ENCODE data around the gene PANK4. TPM values are rescaled to one million over a fixed set of nuclear protein-coding genes. Genes with fewer than 3 reads are reported as not detected.

The PANK4 gene
- 27.0 and 31.7 TPM in 2 replicates for total RNA-seq (2022)
- Bru-seq, nascent RNA: percentile 57 among the genes with signal in this experiment
- BruChase-seq, experiment 1, labeled RNA remaining after a 2-hour chase: percentile 61 among the genes with signal in this experiment
- BruChase-seq, experiment 2, labeled RNA remaining after a 6-hour chase: percentile 60 among the genes with signal in this experiment
- long read RNA-seq, transcript PANK4-201 (19 exons, 2,677 nt): major isoform, 37 of 49 reads
- long read RNA-seq, partial matches to known transcripts: 1 of 49 reads
- long read RNA-seq, other reads (novel, unspliced or antisense): 11 of 49 reads

GRCh38 chr1:2525920-2526823, at the start of gene PANK4:
PANK4 (minus strand) TSS chr1:2526596; CDS start chr1:2526587, 9 bp downstream.
- BruUV-seq (replicated peaks): no TSS peak
- ChIA-PET POLR2A (interaction anchor here (0.6 to 1.6 kb wide), 6 partner anchors 9 to 137 kb away, joined by 3 to 10 read pairs (median 4); partner anchors contain the start of genes PEX10 and PRXL2B), CTCF (interaction anchor here (0.5 to 1.5 kb wide), 7 partner anchors 20 to 965 kb away, joined by 3 to 6 read pairs (median 3); no protein-coding TSS in a partner anchor)
- peaks cover 4% of the 10 kb centered on the region for H3K27me3 Mint-ChIP-seq (ENCODE audit: insufficient read depth, unreplicated experiment)
- peak within 1 kb of the TSS; percentile 81 for H3K4me3 Mint-ChIP-seq (ENCODE audit: unreplicated experiment)
- H3K27ac Mint-ChIP-seq (ENCODE audit: unreplicated experiment): peak within 1 kb of the TSS; percentile 69
- TF ChIP-seq CTCF (IDR thresholded peaks at IDR 0.05; ENCODE audit: insufficient read depth in 1 of 2, low read depth in 1 of 2, low read length in 1 of 2, severe bottlenecking in 1 of 2, unreplicated experiment in 1 of 2): no peak
- H3K36me3 ChIP-seq (ENCODE audit: control insufficient read depth, insufficient read depth, low read length): no peaks in the 10 kb centered on the region
- no peaks in the 10 kb centered on the region for H3K9me3 Mint-ChIP-seq (ENCODE audit: unreplicated experiment)
- DNase-seq: peak; percentile 88 to 90
- peaks cover 6% of the 10 kb centered on the region for H3K36me3 Mint-ChIP-seq (ENCODE audit: insufficient read depth, unreplicated experiment)
- 0 out of 2 replicates have a peak, but pooled peaks cover 3% of the 10 kb centered on the region for H3K4me1 ChIP-seq
- no peaks in the 10 kb centered on the region for H3K4me1 Mint-ChIP-seq (ENCODE audit: low read depth, unreplicated experiment)
- intact Hi-C loops (cut with micrococcal nuclease; ENCODE audit: unreplicated experiment): loop anchor here (1.0 to 5.0 kb wide), 2 partner anchors 20 to 61 kb away; partner anchors contain the start of gene PRXL2B
- H3K4me3 ChIP-seq (ENCODE audit: low read depth, low read length): peak within 1 kb of the TSS; percentile 65
- H3K9me3 ChIP-seq: no peaks in the 10 kb centered on the region
- H3K27me3 ChIP-seq (replicated peaks; ENCODE audit: control insufficient read depth, insufficient read depth, low read length): peaks cover 2% of the 10 kb centered on the region

DNA sequence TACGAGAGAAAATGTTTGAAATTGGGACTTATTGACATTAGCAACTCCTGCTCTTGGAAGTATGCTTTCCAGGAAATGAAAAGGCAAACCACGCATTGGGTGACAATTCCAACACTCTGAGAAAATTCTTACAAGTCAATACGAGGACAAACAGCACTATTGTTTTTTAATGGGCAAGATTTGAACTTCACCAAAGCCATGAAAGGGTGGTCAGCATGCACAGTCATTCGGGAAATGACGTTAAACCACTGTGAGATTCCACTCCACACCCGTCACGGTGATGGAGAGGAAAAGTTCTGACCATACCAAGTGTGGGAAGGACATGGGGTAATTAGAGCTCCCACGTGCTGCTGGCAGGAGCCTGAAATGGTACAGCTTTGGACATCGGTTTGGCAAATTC, 48.0 kb upstream of the PANK4 start:
- H3K9me3 Mint-ChIP-seq (ENCODE audit: unreplicated experiment): peaks cover 16% of the 10 kb centered on the region

More for the DNA sequence above, 48.0 kb upstream of the PANK4 start:
- H3K27me3 Mint-ChIP-seq (ENCODE audit: insufficient read depth, unreplicated experiment): no peaks in the 10 kb centered on the region
- no peak for TF ChIP-seq CTCF (IDR thresholded peaks at IDR 0.05; ENCODE audit: insufficient read depth in 1 of 2, low read depth in 1 of 2, low read length in 1 of 2, severe bottlenecking in 1 of 2, unreplicated experiment in 1 of 2)
- POLR2A ChIA-PET: no interaction called here
- peaks cover 6% of the 10 kb centered on the region for H3K36me3 Mint-ChIP-seq (ENCODE audit: insufficient read depth, unreplicated experiment)
- Histone ChIP-seq H3K4me1 (peaks cover 12% of the 10 kb centered on the region; the same call in 1 of the 2 replicates), H3K27me3 (replicated peaks; ENCODE audit: control insufficient read depth, insufficient read depth, low read length) (no peaks in the 10 kb centered on the region), H3K36me3 (ENCODE audit: control insufficient read depth, insufficient read depth, low read length) (no peaks in the 10 kb centered on the region), H3K9me3 (no peaks in the 10 kb centered on the region), H3K4me3 (ENCODE audit: low read depth, low read length) (no peak overlapping the region)
- BruUV-seq (replicated peaks): no TSS peak
- H3K27ac Mint-ChIP-seq (ENCODE audit: unreplicated experiment): no peak overlapping the region
- H3K4me1 Mint-ChIP-seq (ENCODE audit: low read depth, unreplicated experiment): no peaks in the 10 kb centered on the region
- CTCF ChIA-PET: no interaction called here
- no peak overlapping the region for H3K4me3 Mint-ChIP-seq (ENCODE audit: unreplicated experiment)
- intact Hi-C loops (cut with micrococcal nuclease; ENCODE audit: unreplicated experiment): no loop called here
- no peak for DNase-seq
